ENCODE data around the gene SELENOW.
"Not testable (repeated sequence)": the region's sequence is repeated elsewhere in the genome, so short reads cannot be mapped to it uniquely, and the experiment has no call there.

The SELENOW gene

GRCh38 chr19:47805313-47805712 lies 26.8 kb downstream of the SELENOW start:
- H3K4me3 ChIP-seq (ENCODE audit: low read depth, low read length) = no peak overlapping the region
- DNase-seq (ENCODE audit: low read depth) = no peak

- no peak overlapping the region for H3K4me3 ChIP-seq (ENCODE audit: low read depth, low read length)
- DNase-seq (ENCODE audit: low read depth) = no peak
Observed at GRCh38 chr19:47806435-47806834, 27.9 kb downstream of the SELENOW start.

GRCh38 chr19:47813304-47813994 lies 34.9 kb downstream of the SELENOW start:
- no peak for DNase-seq (ENCODE audit: low read depth)

GRCh38 chr19:47813995-47814328 lies 35.5 kb downstream of the SELENOW start:
- no peak for DNase-seq (ENCODE audit: low read depth)
- no peak overlapping the region for H3K4me3 ChIP-seq (ENCODE audit: low read depth, low read length)

More at GRCh38 chr19:47813304-47813994, 34.9 kb downstream of the SELENOW start:
- no peak overlapping the region for H3K4me3 ChIP-seq (ENCODE audit: low read depth, low read length)

GRCh38 chr19:47816270-47816669 lies 37.8 kb downstream of the SELENOW start:
- DNase-seq (ENCODE audit: low read depth); H3K4me3 ChIP-seq (ENCODE audit: low read depth, low read length): not testable (repeated sequence)

- not testable (repeated sequence) for H3K4me3 ChIP-seq (ENCODE audit: low read depth, low read length); DNase-seq (ENCODE audit: low read depth)
Observed at GRCh38 chr19:47818221-47818620, 39.7 kb downstream of the SELENOW start.

GRCh38 chr19:47819858-47820257 lies 41.4 kb downstream of the SELENOW start:
- DNase-seq (ENCODE audit: low read depth) = no peak
- no peak overlapping the region for H3K4me3 ChIP-seq (ENCODE audit: low read depth, low read length)

- no peak overlapping the region for H3K4me3 ChIP-seq (ENCODE audit: low read depth, low read length)
- no peak for DNase-seq (ENCODE audit: low read depth)
Observed at GRCh38 chr19:47820410-47820809, 41.9 kb downstream of the SELENOW start.

GRCh38 chr19:47821460-47822020 lies 43.0 kb downstream of the SELENOW start, which contains the start of gene CRX:
Gene CRX, plus strand, starts transcription at chr19:47821937. Its CDS starts 12,507 bp downstream, at chr19:47834444.
- H3K4me3 ChIP-seq (ENCODE audit: low read depth, low read length) = no peak within 1 kb of the TSS
- DNase-seq (ENCODE audit: low read depth) = no peak

GRCh38 chr19:47824396-47824795 lies 45.9 kb downstream of the SELENOW start:
- DNase-seq (ENCODE audit: low read depth) = no peak
- no peak overlapping the region for H3K4me3 ChIP-seq (ENCODE audit: low read depth, low read length)

- no peak for DNase-seq (ENCODE audit: low read depth)
- H3K4me3 ChIP-seq (ENCODE audit: low read depth, low read length) = no peak overlapping the region
Observed at GRCh38 chr19:47826800-47827199, 48.3 kb downstream of the SELENOW start.

- no peak overlapping the region for H3K4me3 ChIP-seq (ENCODE audit: low read depth, low read length)
Observed at GRCh38 chr19:47832723-47833122, 54.2 kb downstream of the SELENOW start.

More at GRCh38 chr19:47832723-47833122, 54.2 kb downstream of the SELENOW start:
- DNase-seq (ENCODE audit: low read depth) = no peak

Measured in skeletal muscle cell (primary cell).